ENCODE data around the gene ZBTB32.
"Not testable (repeated sequence)": the region's sequence is repeated elsewhere in the genome, so short reads cannot be mapped to it uniquely, and the experiment has no call there.

The ZBTB32 gene, protein sequence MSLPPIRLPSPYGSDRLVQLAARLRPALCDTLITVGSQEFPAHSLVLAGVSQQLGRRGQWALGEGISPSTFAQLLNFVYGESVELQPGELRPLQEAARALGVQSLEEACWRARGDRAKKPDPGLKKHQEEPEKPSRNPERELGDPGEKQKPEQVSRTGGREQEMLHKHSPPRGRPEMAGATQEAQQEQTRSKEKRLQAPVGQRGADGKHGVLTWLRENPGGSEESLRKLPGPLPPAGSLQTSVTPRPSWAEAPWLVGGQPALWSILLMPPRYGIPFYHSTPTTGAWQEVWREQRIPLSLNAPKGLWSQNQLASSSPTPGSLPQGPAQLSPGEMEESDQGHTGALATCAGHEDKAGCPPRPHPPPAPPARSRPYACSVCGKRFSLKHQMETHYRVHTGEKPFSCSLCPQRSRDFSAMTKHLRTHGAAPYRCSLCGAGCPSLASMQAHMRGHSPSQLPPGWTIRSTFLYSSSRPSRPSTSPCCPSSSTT

DNA sequence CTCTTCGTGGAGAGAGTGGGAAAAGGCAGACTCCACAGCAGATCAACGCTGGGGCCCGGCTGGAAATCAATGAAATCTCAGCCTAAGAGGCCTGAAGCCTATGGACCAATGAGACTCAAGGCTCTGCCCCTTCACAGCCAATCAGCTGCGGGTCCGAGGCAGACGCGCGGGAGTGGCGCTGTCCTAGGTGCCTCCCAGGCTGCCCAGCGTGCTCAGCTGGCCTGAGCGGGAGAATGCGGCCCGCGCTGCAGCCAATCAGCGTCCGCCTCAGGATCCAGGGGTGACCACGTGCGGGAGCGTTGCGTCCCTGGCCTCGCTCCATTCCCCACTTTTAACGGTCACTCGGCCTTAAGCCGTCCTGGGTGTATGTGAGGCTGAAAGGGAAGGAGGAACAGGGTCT, at the start of gene ZBTB32:
Gene ZBTB32, plus strand, starts transcription at position 341 of the 400 bp plus-strand sequence. CDS start 10,069 bp downstream, outside the sequence.
- DNase-seq (ENCODE audit: low spot score): peak; percentile 81

DNA sequence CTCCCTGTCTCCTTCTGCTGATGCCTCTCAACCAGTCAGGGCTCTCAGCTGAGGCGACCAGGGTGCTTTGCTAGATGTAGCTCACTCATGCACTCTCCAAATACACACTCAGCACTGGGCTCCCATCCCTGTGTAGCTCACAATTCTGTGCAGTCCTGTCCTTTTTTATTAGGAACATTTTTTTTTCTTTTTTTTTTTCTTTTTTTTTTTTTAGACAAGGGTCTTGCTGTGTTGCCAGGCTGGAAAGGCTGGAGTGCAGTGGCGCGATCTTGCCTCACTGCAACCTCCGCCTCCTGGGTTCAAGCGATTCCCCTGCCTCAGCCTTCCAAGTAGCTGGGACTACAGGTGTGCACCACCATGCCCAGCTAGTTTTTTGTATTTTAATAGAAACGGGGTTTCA, 49.5 kb upstream of the ZBTB32 start:
- DNase-seq (ENCODE audit: low spot score): not testable (repeated sequence)

DNA sequence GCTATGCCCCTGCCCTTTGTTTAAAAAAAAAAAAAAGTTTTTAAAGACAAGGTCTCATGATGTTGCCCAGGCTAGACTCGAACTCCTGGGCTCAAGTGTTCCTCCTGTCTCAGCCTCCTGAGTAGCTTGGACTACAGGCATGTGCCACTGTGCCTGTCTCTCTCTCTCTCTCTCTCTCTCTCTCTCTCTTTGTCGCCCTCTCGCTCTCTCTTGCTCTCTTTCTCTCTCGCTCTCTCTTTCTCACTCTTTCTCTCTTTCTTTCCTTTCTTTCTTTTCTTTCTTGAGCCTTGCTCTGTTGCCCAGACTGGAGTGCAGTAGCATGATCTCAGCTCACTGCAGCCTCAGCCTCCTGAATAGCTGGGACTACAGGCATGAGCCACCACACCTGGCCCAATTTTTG, 48.8 kb upstream of the ZBTB32 start:
- no peak for DNase-seq (ENCODE audit: low spot score)

DNA sequence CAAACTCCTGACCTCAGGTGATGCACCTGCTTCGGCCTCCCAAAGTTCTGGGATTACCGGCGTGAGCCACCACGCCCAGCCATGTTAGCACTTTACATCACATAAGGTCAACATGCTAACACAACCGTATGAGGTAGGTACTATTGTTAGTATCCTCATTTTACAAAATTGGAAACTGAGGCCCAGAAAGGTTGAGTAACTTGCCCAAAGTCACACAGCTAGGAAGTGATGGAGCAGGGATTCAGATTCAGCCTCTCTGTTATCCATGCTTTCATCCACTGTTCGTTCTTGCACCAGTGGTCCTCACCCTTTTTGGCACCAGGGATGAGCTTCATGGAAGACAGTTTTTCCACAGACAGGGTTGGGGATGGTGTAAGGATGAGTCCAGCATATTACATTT, 47.7 kb upstream of the ZBTB32 start:
- no peak for DNase-seq (ENCODE audit: low spot score)

DNA sequence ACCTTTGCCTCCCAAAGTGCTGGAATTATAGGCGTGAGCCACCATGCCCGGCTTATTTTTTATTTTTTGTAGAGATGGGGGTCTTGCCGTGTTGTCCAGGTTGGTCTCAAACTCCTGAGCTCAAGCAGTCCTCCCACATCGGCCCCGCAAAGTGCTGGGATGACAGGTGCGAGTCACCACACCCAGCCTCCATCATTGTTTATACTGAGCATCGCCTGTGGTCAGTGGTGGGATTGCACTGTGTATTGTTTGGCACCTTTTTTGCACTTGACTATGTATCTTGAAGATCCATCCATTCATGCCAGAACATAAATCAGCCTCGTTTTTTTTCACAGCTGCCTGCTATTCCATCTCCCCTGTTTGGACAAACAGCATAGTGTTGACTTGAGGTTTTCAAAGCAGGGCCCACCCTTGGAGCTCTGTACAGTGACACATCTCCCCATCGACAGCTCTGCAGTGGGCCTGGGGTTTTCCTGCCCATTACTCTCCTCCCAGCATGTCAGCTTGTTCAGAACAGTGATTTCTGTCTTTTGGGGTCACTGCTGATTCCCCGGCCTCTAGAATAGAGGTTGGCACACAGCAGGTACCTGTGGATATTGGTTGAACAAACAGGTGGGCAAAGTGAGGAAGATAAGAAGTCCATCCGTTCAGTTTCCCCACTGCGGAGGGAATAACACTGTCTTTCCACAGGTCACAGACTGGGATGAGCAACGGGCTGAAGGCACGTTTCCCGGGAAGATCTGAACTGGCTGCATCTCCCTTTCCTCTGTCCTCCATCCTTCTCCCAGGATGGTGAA, 46.3 kb upstream of the ZBTB32 start:
- DNase-seq (ENCODE audit: low spot score): no peak

DNA sequence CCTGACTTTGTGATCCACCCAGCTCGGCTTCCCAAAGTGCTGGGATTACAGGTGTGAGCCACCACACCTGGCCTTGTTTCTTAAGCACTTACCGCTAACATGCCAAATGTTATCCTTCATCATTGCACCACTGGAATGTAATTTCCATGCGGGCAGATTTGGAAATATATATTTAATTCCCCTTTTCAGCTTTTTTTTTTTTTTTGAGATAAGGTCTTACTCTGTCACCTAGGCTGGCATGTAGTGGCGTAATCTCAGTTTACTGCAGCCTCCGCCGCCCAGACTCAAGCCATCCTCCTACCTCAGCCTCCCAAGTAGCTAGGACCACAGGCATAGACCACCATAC, 42.4 kb upstream of the ZBTB32 start:
- DNase-seq (ENCODE audit: low spot score): no peak

DNA sequence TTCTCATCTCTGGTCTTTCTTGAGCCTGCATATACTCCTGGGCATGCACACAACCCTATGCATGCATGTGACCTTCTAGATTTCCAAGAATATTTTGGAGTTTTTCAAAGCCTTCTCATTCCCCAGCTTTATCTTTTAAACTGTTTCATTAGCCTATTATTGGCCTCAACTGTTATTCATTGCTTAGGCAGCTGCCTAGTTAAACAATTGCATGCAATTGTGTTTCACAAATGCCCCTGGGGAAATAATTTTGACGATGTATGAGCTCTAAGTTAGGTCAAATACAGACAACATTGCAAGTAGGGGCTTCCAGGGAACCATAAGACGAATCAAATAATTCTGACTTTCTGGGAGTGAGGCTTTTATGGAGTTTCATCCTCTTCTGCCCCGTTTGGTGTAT, 40.4 kb upstream of the ZBTB32 start:
- no peak for DNase-seq (ENCODE audit: low spot score)

DNA sequence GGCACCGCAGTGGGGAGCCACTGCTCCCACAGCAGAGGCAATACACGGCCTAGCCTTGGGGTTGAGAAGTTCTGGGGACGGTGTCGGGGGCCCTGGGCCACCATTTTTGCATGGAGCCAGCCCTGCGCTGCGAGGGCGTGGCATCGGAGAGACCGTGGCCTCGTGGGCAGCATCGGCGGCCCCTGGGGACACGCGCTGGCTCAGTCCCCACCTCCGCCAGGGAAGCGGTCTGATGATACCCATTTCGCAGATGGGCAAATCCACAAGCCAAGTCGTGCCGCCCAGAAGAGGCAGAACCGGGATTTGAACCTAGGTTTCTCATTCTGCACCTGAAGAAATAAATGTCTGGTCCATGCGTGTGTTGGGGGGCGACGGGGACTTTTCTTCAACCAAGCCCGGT, 39.2 kb upstream of the ZBTB32 start:
- no peak for DNase-seq (ENCODE audit: low spot score)

DNA sequence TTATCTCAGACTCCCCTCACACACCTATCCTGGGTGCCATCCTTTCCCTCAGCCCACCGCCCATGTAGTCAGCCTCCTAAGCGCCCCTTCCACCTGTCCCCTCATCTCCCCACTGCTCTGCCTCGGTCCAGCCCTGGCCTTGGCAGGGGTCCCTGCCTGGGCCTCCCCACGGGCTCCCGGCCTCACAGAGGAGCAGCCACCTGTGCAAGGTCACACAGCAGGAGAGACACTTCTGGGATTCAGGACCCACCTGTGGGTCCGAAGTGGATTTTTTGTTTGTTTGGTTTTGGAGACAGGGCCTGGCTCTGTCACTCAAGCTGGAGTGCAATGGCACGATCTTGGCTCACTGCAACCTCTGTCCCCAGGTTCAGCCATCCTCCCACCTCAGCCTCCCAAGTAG, 38.8 kb upstream of the ZBTB32 start:
- no peak for DNase-seq (ENCODE audit: low spot score)

DNA sequence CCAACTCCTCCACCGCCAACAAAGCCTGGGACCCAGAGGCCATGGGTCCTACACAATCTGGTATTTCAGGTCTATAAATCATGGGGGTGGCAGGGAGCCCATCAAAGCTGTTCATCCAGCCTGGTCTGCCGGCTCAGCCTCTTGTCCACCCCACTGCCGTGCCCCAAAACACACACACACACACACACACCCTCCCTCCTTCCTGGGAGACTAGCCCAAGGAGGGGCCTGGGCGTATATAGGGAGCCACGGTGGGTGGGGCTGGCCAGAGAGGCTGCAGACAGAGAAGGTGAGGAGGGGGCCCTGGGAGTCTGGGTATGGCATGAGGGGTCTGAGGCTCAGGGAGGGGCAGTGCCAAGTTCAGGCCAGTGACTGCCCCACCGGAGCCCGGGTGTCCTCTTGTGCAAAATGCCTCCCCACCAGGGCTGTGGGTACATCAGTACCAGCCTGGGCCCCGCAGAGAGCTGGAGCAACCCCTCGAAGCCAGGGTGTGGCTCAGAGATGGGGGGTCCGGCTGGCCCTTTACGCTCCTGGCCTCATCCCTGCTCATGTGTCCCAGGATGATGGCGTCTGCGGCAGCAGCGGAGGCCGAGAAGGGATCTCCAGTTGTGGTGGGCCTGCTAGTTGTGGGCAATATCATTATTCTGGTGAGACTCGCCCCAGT, 38.0 kb upstream of the ZBTB32 start, which contains the start of gene UPK1A:
Gene UPK1A, plus strand, starts transcription at position 267 of the 663 bp plus-strand sequence. Its CDS starts 296 bp downstream, at position 563.
- no peak for DNase-seq (ENCODE audit: low spot score)

DNA sequence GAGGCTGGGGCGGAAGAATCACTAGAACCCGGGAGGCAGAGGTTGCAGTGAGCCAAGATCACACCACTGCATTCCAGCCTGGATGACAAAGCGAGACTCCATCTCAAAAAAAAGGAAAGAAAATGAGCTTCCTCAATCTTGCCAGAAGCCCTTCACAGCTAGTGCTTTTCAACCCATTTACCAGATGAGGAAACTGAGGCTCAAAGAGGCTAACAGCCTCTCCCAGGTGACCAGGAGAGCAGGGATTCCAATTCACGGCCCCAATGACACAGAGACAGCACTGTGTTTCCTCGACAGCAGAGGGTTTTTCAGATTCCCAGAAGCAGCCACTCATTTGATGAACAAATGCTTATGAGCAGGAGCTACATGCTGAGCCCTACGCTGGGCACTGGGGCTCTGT, 34.8 kb upstream of the ZBTB32 start:
- no peak for DNase-seq (ENCODE audit: low spot score)

DNA sequence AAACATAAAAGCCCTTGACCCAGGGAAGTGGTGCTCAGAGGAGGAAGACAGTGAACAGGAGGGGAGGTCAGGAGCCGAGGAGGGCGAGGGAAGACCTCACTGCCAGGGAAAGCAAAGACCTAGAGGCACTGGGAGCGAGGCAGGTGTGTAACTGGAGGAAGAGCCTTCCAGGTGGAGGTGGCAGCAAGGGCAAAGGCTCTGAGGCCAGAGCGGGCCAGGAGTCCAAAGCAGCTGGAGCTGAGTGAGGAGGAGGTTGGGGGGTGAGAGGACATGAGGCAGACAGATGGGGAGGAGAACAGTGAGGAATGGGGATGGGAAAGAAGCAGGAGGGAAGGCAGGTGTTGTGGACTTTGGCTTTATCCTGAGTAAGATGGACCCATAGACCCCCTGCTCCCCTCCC, 34.4 kb upstream of the ZBTB32 start:
- DNase-seq (ENCODE audit: low spot score): no peak

DNA sequence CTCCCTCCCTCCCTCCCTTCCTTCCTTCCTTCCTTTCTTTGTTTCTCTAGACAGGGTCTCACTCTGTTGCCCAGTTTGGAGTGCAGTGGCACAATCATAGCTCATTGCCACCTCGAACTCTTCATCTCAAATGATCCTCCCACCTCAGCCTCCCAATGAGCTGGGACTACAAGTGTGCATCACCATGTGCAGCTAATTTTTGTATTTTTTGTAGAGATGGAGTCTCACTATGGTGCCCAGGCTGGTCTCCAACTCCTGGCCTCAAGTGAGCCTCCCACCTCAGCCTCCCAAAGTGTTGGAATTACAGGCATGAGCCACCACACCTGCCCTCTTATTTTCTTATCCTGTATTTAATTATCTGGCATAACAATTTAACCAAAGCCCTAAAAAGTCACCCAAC, 33.7 kb upstream of the ZBTB32 start:
- no peak for DNase-seq (ENCODE audit: low spot score)

DNA sequence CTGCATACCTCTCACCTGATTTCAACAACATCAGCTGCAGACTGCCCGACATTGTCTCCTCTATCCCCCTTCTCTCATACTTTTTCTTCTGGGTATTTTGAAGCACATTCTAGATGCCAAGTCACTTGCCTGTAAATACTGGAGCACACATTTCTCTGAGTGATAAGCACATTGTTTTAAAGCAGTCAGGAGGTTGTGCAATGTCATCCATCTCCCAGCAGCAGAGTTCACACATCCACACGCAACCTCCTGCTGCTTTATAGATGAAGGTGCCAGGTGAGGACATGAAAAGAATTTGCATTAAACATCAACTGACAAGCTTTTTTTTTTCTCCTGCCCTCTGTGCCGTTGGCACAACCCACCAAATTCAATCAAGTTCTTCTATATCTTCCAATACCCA, 32.5 kb upstream of the ZBTB32 start:
- DNase-seq (ENCODE audit: low spot score): no peak

DNA sequence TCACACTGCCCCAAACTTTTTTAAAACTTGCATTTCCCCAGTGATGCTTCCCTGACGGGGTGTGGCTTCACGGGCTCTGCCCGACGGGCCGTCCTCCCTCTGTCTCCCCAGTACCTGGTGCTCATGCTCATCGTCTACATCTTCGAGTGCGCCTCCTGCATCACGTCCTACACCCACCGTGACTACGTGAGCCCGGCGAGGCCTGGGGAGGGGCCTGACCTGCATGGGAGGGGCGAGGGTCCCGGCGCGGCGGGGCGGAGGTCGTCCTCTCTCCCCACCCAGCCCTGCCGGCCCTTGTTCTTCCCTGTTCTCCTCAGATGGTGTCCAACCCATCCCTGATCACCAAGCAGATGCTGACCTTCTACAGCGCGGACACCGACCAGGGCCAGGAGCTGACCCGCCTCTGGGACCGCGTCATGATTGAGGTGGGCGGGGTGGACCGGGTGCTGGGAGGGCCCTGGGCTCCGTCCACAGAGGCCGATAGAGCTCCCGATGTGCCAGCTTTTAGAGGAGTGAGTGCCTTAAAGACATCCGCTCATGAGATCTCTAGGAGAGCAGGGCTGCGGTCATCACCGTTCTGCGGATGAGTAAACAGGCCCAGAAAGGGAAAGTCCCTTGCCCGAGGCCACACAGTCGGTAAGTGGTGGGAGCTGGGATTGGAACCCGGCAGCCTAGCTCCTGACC, 31.1 kb upstream of the ZBTB32 start:
- DNase-seq (ENCODE audit: low spot score): peak; percentile 89

DNA sequence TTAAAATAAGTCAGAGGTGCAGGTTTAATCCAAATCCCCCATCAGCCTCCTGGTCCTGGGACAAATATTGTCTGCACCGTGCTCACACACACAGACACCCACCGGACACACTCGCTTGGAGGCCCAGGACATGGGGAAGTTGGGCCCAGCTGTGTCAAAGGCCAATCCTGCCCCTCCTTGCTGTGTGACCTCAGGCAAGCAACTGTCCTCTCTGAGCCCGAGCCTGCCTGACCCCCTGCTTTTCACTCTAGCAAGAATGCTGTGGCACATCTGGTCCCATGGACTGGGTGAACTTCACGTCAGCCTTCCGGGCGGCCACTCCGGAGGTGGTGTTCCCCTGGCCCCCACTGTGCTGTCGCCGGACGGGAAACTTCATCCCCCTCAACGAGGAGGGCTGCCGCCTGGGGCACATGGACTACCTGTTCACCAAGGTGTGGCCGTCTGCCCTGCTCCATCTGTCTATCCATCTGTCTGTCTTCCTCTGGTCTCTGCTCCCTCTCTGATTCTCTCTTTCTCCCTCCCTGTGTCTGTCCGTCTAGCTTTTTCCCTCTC, 28.7 kb upstream of the ZBTB32 start:
- no peak for DNase-seq (ENCODE audit: low spot score)

DNA sequence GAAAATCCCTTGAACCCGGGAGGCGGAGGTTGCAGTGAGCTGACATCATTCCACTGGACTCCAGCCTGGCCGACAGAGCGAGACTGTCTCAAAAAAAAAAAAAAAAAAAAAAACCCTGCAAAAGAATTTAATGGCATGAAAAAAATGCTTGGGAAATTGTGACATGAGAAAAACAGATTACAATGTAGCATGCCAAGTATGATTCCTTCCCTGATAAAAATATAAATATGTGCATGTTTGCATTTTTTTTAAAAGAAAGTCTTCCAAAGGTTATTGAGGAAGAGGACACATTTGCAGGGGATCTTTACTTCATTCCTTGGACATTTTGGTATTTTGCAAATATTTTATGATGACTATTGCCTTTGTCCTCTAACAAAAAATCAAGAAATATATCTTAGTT, 14.5 kb upstream of the ZBTB32 start:
- DNase-seq (ENCODE audit: low spot score): peak; percentile 32

DNA sequence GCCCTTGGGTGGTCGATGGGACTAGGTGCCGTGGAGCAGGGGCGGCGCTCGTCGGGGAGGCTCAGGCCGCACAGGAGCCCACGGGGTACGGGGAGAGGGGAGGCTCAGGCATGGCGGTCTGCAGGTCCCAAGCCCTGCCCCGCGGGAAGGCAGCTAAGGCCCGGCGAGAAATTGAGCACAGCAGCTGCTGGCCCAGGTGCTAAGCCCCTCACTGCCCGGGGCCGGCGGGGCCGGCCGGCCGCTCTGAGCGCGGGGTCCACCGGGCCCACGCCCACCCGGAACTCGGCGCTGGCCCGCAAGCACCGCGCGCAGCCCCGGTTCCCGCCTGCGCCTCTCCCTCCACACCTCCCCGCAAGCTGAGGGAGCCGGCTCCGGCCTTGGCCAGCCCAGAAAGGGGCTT, 13.3 kb upstream of the ZBTB32 start:
- not testable (repeated sequence) for DNase-seq (ENCODE audit: low spot score)

DNA sequence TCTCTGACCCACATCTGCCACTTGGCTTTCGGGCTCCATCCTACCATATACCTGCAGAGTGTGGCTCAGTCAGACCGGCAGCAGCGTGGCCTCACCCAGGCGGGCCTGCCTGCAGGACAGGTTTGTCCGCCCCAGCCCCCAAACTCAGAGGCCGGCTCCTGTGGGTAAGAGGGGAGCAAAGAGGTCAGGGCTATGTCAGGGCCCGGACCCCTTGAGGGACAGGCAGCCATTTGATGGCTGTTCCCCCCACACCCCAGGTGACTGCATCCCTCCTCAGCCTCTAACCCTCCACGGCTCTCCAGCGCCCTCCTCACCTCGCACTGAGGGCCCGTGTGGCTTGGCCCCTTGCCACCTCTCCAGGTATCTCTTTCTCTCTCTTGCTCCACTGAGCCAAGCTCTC, 12.3 kb upstream of the ZBTB32 start:
- DNase-seq (ENCODE audit: low spot score): no peak

DNA sequence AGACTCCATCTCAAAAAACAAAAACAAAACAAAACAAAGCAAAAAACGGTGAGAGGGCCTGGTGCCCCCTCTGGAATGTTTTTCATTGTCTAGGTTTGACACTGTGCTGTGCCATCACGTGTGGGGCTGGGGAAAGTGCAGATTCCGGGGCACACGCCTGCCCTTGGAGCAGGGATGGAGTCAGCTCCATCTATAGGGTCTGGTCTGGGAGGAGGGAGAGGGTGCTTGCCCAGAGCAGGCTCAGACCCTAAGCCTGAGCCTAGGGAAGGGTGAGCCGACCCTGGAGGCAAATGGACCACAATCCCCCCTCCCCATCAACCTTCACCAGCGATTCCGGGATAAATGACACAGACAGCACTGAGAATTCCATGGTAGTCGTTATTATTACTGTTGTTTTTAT, 10.9 kb upstream of the ZBTB32 start:
- no peak for DNase-seq (ENCODE audit: low spot score)

DNA sequence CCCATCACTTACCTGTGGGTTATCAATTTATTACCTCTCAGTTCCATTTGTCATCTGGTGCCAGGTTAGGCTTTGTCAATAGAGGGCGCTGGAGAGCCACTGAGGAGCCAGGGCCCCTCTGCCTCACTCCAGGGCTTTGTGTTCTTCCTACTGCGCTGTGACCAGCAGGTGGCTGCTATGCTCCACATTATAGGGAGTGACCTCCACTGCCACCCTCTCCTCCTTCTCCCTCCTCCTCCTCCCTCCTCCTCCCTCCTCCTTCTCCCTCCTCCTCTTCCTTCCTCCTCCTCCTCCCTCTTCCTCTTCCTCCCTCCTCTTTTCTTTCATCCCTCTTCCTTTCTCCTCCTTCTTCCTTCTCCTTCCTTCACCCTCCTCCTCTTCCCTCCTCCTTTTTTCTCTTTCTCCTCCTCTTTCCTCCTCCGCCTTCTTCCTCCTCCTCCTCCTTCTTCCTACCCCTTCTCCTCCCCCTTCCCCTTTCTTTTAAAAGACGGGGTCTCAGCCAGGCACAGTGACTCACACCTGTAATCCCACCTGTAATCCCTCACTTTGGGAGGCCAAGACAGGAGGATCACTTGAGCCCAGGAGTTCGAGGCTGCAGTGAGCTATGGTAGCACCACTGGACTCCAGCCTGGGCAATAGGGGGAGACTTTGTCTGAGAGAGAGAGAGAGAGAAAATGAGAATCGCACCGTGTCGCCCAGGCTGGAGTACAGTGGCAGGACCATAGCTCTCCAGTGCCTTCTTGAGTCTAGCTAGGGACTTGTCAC, 10.3 kb upstream of the ZBTB32 start:
- peak; percentile 90 for DNase-seq (ENCODE audit: low spot score)
